22Rv1 (cell line): Measurements from ENCODE around the gene TST.
A peak's percentile ranks its signal among the peaks of the same experiment; 100 is the strongest.

Experiments used
- H3K27ac ChIP-seq: fragments of 450-650 bp; 2 replicates; pipeline ENCODE4 v1.5.1; 2017
- ZFX ChIP-seq: fragments of 450-650 bp; IDR thresholded peaks from 2 replicates; pipeline ENCODE4 v1.6.1; 2017; ENCODE audit warnings: antibody characterized with exemption, borderline replicate concordance
- TF ChIP-seq, protein P1 (sequence below): fragments of 450-650 bp; IDR thresholded peaks from 2 replicates; pipeline ENCODE4 v1.5.1; 2017; ENCODE audit warnings: mild to moderate bottlenecking

The TST gene

DNA sequence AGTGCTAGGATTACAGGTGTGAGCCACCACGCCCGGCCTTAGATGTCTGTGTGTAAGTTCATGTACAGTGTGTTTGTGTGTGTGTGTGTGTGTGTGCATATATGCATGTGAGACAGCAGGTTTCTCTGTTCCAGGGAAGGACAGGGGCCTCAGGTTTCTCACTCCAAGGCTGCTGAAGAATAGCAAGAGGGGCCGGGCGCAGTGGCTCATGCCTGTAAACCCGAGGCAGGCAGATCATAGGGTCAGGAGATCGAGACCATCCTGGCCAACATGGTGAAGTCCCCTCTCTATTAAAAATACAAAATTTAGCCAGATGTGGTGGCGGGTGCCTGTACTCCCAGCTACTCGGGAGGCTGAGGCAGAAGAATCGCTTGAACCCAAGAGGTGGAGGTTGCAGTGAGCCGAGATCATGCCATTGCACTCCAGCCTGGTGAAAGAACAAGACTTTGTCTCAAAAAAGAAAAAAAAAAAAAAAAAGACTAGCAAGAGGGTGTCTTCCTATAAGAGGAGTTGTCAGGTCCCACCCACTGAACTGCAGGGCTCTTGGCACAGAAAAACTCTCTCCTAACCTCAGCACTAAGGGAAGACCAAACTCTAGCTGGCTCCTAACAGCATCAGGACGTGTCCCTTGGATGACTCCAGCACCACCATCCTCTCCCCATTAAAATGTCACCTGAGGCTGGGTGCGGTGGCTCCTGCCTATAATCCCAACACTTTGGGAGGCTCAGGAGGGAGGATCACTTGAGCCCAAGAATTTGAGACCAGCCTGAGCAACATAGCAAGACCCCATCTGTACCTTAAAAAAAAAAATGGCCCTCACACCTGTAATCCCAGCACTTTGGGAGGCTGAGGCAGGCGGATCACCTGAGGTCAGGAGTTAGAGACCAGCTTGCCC, 40.0 kb downstream of the TST start:
- TF ChIP-seq ZFX, result no peak
- TF ChIP-seq, protein P1, sequence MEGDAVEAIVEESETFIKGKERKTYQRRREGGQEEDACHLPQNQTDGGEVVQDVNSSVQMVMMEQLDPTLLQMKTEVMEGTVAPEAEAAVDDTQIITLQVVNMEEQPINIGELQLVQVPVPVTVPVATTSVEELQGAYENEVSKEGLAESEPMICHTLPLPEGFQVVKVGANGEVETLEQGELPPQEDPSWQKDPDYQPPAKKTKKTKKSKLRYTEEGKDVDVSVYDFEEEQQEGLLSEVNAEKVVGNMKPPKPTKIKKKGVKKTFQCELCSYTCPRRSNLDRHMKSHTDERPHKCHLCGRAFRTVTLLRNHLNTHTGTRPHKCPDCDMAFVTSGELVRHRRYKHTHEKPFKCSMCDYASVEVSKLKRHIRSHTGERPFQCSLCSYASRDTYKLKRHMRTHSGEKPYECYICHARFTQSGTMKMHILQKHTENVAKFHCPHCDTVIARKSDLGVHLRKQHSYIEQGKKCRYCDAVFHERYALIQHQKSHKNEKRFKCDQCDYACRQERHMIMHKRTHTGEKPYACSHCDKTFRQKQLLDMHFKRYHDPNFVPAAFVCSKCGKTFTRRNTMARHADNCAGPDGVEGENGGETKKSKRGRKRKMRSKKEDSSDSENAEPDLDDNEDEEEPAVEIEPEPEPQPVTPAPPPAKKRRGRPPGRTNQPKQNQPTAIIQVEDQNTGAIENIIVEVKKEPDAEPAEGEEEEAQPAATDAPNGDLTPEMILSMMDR, result no peak

GRCh38 chr22:36977947-36978660, 41.1 kb downstream of the TST start:
- TF ChIP-seq, protein P1, result peak; percentile 95
- TF ChIP-seq ZFX, result no peak
- H3K27ac ChIP-seq, result no peak overlapping the region

More for the DNA sequence above, 40.0 kb downstream of the TST start:
- H3K27ac ChIP-seq, result no peak overlapping the region

DNA sequence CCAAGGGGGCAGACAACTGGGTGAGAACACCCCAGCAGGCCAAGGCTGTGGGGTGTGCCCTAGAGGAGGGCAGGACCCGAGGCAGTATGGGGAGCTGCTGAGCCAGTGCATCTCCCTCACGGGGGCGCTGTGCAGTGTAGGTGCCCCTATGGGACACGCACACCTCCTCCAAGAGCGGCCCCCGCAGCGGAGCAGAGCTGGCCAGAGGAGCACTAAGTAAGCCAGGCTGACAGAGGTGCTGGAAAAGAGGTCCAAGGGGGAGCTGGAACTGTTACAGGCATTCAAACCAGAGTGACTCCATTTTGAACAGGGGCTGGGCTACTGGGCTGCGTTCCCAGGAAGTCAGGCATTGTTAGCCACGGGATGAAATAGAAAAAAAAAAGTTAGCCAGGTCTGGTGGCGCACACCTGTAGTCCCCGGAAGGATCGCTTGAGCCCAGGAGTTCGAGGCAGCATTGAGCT, 41.8 kb downstream of the TST start:
- H3K27ac ChIP-seq, result no peak overlapping the region

DNA sequence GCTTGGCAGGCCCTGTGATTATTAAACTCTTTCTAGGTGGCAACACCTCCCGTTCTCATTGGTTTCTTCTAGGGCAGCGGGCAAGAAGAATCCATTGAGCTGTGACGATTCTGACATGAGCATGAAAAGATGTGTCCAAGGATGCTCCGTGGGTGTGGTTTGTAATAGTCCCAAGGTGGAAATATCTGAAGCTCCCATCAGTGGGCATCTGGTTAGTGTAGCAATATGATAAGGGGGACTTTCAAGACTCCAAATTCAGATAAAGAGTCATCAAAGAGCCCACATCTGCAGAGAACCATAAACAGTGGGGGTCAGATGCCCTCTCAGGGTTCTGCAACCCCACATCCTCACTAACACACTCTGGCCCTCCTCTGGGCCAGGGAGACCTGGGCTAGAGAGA, 42.6 kb downstream of the TST start:
- TF ChIP-seq ZFX, result no peak
- TF ChIP-seq, protein P1, result no peak
- no peak overlapping the region for H3K27ac ChIP-seq

More for the DNA sequence above, 41.8 kb downstream of the TST start:
- TF ChIP-seq ZFX, result no peak
- TF ChIP-seq, protein P1, result no peak

DNA sequence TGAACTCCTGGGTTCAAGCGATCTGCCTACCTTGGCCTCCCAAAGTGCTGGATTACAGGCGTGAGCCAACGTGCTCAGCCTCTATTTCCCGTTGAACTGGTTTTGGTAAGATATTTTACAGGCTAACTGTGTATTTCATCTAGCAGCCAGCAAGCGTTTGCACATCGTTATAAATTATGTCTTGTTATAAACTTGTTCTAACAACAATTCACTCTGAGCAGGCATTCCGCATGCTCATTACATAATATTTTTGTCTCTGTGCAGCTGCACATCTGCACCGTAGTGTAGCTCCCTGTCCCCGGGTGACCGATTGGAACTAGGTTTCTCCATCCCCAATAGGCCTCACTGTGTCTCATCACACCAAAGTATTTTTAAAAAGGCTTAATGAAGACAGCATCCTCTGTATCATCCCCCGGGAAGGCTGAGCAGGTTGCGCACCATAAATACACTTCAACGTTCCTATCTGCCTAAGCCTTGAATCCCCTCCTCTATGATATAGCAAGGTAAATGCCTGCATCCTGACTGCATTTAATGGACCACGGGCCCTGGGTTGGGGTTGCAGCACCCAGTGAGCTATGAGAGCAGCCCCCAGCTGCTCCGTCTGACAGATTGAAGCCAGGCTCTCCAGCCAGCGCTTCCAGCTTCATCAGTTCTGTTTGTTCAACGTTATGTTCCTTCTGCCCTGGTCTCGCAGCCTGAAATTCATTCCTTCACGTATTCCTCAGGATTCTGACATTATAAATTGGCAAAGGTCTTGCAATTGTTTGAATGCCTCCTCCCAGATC, 47.7 kb downstream of the TST start:
- H3K27ac ChIP-seq, result no peak overlapping the region
- TF ChIP-seq ZFX, result no peak

- H3K27ac ChIP-seq, result no peak overlapping the region
- no peak for TF ChIP-seq ZFX
- TF ChIP-seq, protein P1, result no peak
These were observed 50.8 kb downstream of the TST start for GRCh38 chr22:36968249-36968964.

- TF ChIP-seq, protein P1, result no peak
- TF ChIP-seq ZFX, result no peak
- H3K27ac ChIP-seq, result no peak overlapping the region
These were observed 52.3 kb downstream of the TST start for GRCh38 chr22:36966851-36967540.
